ENCODE data around the gene CEP170B.

The CEP170B gene

DNA sequence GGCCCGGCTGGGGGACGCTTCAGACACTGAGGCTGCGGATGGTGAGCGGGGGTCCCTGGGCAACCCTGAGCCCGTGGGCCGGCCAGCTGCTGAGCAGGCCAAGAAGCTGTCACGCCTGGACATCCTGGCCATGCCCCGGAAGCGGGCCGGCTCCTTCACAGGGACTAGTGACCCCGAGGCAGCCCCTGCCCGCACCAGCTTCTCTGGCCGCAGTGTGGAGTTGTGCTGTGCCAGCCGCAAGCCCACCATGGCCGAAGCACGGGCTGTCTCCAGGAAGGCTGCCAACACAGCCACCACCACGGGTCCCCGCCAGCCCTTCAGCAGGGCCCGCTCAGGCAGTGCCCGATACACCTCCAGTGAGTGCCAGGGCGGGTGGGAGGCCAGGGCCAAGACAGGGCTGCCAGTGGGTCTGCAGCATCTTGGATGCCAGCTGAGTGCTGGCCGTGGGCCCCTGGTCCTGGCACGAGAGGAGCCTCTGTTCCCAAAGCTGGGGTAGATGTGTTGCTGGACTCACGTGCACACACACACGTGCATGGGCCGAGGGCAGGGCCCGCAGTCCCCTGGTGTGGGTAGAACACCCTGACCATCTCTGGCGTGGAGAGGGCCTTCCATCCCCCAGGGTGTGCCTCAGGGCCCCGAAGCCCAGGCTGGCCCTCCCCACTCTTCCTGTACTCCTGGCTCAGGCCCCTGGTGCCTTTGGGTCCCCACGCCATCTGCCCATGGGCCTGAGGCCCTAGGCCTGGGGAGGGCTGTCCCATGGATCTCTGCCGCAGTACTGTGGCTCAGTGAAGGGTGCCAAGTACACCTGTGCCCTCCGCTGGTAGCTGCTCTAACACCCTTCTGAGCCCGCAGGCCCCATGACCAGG, 22.8 kb downstream of the CEP170B start:
- TF ChIP-seq PPARA (CRISPR knock-in tag; IDR thresholded peaks at IDR 0.05; ENCODE audit: borderline replicate concordance) (no peak), ESRRG (CRISPR knock-in tag; IDR thresholded peaks at IDR 0.05) (no peak), RARB (CRISPR knock-in tag; IDR thresholded peaks at IDR 0.05) (no peak), ZNF8 (CRISPR knock-in tag; IDR thresholded peaks at IDR 0.05) (no peak), CSDC2 (CRISPR knock-in tag; IDR thresholded peaks at IDR 0.05) (no peak), ARNTL (CRISPR knock-in tag; IDR thresholded peaks at IDR 0.05; ENCODE audit: borderline replicate concordance, low read depth) (no peak), TCF4 (CRISPR knock-in tag; IDR thresholded peaks at IDR 0.05; ENCODE audit: borderline replicate concordance) (no peak), OSR1 (CRISPR knock-in tag; IDR thresholded peaks at IDR 0.05) (no peak), POU6F1 (CRISPR knock-in tag; IDR thresholded peaks at IDR 0.05; ENCODE audit: borderline replicate concordance, low read depth) (no peak)
- TF ChIP-seq, protein P1, sequence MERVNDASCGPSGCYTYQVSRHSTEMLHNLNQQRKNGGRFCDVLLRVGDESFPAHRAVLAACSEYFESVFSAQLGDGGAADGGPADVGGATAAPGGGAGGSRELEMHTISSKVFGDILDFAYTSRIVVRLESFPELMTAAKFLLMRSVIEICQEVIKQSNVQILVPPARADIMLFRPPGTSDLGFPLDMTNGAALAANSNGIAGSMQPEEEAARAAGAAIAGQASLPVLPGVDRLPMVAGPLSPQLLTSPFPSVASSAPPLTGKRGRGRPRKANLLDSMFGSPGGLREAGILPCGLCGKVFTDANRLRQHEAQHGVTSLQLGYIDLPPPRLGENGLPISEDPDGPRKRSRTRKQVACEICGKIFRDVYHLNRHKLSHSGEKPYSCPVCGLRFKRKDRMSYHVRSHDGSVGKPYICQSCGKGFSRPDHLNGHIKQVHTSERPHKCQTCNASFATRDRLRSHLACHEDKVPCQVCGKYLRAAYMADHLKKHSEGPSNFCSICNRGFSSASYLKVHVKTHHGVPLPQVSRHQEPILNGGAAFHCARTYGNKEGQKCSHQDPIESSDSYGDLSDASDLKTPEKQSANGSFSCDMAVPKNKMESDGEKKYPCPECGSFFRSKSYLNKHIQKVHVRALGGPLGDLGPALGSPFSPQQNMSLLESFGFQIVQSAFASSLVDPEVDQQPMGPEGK (CRISPR knock-in tag; IDR thresholded peaks at IDR 0.05; ENCODE audit: borderline replicate concordance) = no peak
- TF ChIP-seq, protein P2, sequence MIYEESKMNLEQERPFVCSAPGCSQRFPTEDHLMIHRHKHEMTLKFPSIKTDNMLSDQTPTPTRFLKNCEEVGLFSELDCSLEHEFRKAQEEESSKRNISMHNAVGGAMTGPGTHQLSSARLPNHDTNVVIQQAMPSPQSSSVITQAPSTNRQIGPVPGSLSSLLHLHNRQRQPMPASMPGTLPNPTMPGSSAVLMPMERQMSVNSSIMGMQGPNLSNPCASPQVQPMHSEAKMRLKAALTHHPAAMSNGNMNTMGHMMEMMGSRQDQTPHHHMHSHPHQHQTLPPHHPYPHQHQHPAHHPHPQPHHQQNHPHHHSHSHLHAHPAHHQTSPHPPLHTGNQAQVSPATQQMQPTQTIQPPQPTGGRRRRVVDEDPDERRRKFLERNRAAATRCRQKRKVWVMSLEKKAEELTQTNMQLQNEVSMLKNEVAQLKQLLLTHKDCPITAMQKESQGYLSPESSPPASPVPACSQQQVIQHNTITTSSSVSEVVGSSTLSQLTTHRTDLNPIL (CRISPR knock-in tag; IDR thresholded peaks at IDR 0.05; ENCODE audit: low read depth) = no peak
- no peak for ATAC-seq

DNA sequence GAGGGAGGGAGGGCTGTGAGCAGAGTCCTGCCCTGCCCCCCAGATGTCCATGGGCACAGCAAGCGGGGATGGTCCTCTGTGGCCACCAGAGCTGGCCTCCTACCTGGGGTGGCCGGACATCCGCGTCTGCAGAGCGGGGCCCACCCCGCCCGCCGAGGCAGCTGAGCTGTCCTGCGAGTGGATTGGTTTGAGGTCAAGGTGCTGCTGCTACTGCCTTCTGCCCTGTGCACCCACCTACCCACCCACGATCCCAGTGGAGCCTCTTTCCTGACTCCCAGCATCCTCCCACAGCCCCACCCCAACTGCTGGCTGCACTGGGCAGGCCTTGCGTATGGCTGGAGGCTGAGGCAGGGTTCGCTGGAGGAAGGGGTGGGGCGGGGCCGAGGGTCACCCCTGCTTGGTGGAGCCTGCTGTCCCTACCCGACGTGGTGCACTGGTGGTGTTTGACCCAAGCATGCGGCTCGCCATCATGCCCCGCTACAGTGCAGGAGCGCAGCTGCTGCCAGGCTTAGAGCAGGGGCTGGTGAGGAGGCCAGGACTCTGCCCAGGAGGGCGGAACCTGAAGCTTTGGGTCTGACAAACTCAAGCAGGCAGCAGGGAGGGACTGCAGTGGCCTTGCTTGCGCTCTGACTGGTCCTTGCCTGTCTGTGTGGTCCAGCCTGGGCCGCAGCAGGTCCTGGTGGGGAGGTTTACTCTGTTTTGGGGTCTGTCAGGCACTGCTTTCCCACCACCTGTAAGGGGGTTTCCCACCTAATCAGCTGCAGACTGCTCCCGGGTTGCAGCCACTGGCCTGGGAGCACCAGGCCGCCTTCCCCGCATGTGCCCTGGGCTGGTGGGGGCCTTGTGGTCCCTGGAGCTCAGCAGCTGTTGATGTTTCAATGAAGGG, 23.7 kb downstream of the CEP170B start:
- ATAC-seq = no peak
- TF ChIP-seq CSDC2 (CRISPR knock-in tag; IDR thresholded peaks at IDR 0.05) = no peak
- no peak for TF ChIP-seq ZNF565 (CRISPR knock-in tag; conservative IDR thresholded peaks at IDR 0.05; ENCODE audit: low read depth)
- no peak for TF ChIP-seq SNAI2 (CRISPR knock-in tag; IDR thresholded peaks at IDR 0.05)
- TF ChIP-seq RARB (CRISPR knock-in tag; IDR thresholded peaks at IDR 0.05) = no peak
- TF ChIP-seq ESRRG (CRISPR knock-in tag; IDR thresholded peaks at IDR 0.05) = no peak
- TF ChIP-seq, protein P2 (CRISPR knock-in tag; IDR thresholded peaks at IDR 0.05; ENCODE audit: low read depth) = no peak
- TF ChIP-seq ZC3H10 (CRISPR knock-in tag; IDR thresholded peaks at IDR 0.05) = no peak
- no peak for TF ChIP-seq ISL1 (CRISPR knock-in tag; IDR thresholded peaks at IDR 0.05)
- TF ChIP-seq, protein P1 (CRISPR knock-in tag; IDR thresholded peaks at IDR 0.05; ENCODE audit: borderline replicate concordance) = no peak
- no peak for TF ChIP-seq POU6F1 (CRISPR knock-in tag; IDR thresholded peaks at IDR 0.05; ENCODE audit: borderline replicate concordance, low read depth)
- no peak for TF ChIP-seq CSRNP3 (CRISPR knock-in tag; IDR thresholded peaks at IDR 0.05)
- no peak for TF ChIP-seq TCF4 (CRISPR knock-in tag; IDR thresholded peaks at IDR 0.05; ENCODE audit: borderline replicate concordance)
- TF ChIP-seq GLIS3 (CRISPR knock-in tag; IDR thresholded peaks at IDR 0.05) = no peak
- no peak for TF ChIP-seq ZFP30 (CRISPR knock-in tag; IDR thresholded peaks at IDR 0.05)
- no peak for TF ChIP-seq ARNTL (CRISPR knock-in tag; IDR thresholded peaks at IDR 0.05; ENCODE audit: borderline replicate concordance, low read depth)

Measured in SK-N-SH treated with all-trans-retinoic acid at 6 μM for 48 hours (cell line).